Measurements from ENCODE around the gene PWWP2A.
"Not testable (repeated sequence)": the region's sequence is repeated elsewhere in the genome, so short reads cannot be mapped to it uniquely, and the experiment has no call there.

Gene PWWP2A

GRCh38 chr5:160075073-160075472 lies 44.2 kb downstream of the PWWP2A start:
- no peak for DNase-seq

GRCh38 chr5:160071916-160072315 lies 47.3 kb downstream of the PWWP2A start:
- DNase-seq = no peak

GRCh38 chr5:160071516-160071915 lies 47.7 kb downstream of the PWWP2A start:
- no peak for DNase-seq

- not testable (repeated sequence) for DNase-seq
Measured at GRCh38 chr5:160069120-160069519, 50.1 kb downstream of the PWWP2A start.

- DNase-seq = no peak
Measured at GRCh38 chr5:160064995-160065614, 54.1 kb downstream of the PWWP2A start.

- no peak for DNase-seq
Measured at GRCh38 chr5:160064417-160064810, 54.8 kb downstream of the PWWP2A start.

GRCh38 chr5:160061770-160062169 lies 57.5 kb downstream of the PWWP2A start:
- DNase-seq = no peak

- no peak for DNase-seq
Measured at GRCh38 chr5:160060001-160060400, 59.2 kb downstream of the PWWP2A start.

- no peak for DNase-seq
Measured at GRCh38 chr5:160057256-160057655, 62.0 kb downstream of the PWWP2A start.

- DNase-seq = peak; percentile 20
Measured at GRCh38 chr5:160054831-160055230, 64.4 kb downstream of the PWWP2A start.

GRCh38 chr5:160054047-160054446 lies 65.2 kb downstream of the PWWP2A start:
- peak; percentile 23 for DNase-seq

GRCh38 chr5:160049099-160049498 lies 70.2 kb downstream of the PWWP2A start:
- no peak for DNase-seq

GRCh38 chr5:160048131-160048530 lies 71.1 kb downstream of the PWWP2A start:
- no peak for DNase-seq

GRCh38 chr5:160047423-160047822 lies 71.8 kb downstream of the PWWP2A start:
- DNase-seq = no peak

- DNase-seq = no peak
Measured at GRCh38 chr5:160044967-160045366, 74.3 kb downstream of the PWWP2A start.

GRCh38 chr5:160044391-160044804 lies 74.9 kb downstream of the PWWP2A start:
- no peak for DNase-seq

GRCh38 chr5:160042671-160043070 lies 76.6 kb downstream of the PWWP2A start:
- no peak for DNase-seq

Data from HCEC 1CT (cell line).